HL-60/S4 treated with retinoic acid at 250 ng/mL for 4 days and 3 days (cell line): Measurements from ENCODE around the gene CD14.
"Not testable (repeated sequence)": the region's sequence is repeated elsewhere in the genome, so short reads cannot be mapped to it uniquely, and the experiment has no call there.

ENCODE experiments used
- in situ Hi-C: fragments of 300-500 bp; cut with MboI; formaldehyde crosslinking; loops from 2 replicates; pipeline ENCODE4 v1.7.0; 2022; ENCODE audit warnings: low sequenced_read_pairs

Gene CD14

DNA sequence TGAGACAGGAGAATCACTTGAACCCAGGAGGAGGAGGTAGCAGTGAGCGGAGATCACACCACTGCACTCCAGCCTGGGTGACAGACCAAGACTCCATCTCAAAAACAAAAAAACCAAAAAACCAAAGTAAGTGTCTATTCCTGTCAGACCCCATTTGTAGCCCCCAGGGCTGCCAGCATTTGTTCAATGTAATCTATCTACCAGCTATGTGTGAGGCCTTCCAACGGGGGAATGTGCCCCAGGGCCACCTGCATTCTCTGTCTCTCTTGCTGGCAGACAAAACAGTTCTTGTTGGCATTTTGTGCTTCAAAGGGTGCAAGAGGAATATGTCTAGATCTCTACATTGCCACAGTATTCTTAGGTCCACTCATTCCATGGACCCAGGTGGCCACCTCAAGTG lies 34.1 kb downstream of the CD14 start:
- in situ Hi-C loops, result no loop called here

DNA sequence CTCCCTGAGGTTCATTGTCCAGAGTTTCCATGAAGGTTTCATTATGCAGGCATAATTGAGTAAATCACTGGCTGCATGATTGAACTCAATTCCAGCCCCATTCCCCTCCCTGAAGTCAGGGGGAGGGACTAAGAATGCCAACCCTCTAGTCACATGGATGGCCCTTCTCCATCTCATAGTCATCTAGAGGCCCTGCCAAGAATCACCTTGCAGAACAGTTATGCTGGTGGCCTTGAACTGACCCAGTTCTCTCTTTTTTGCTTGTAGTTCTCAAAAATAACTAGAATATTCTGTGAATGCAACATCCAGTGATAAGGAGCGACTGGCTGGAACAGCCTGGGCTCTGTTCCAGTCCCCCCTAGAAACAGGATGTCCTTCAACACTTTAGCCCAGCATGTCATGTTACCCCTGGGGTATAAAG lies 36.6 kb downstream of the CD14 start:
- in situ Hi-C loops, result no loop called here

DNA sequence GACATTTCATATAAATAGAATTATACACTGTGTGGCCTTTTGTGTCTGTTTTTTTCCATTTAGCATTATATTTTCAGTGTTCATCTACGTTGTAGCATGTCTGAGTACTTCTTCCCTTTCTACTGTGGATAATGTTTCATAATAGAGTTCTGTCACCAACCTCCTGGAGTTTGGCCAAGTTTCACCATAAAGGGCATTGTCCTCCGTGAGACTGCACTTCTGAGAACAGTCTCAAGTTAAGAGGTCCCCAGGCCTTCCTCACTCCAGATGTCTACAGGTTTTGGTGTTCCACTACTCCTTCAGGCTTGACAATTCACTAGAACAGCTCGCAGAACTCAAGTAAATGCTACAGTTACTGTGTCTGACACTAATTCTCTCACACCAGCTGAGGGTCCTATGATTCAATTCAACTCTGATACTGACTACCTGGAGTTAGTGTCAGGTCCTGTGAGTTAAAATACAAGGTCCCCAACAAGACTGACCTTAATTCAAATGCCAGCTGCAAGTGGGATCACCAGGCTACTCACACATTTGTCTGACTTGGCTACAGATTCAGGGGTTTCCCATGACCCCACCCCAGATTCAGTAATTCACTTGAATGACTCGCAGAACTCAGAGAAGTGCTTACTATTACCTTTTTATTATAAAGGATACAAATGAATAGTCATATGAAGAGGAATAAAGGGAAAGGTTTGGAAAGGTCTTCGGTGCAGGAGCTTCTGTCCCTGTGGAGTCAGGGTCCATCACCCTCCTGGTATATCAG lies 37.3 kb downstream of the CD14 start:
- in situ Hi-C loops, result no loop called here

DNA sequence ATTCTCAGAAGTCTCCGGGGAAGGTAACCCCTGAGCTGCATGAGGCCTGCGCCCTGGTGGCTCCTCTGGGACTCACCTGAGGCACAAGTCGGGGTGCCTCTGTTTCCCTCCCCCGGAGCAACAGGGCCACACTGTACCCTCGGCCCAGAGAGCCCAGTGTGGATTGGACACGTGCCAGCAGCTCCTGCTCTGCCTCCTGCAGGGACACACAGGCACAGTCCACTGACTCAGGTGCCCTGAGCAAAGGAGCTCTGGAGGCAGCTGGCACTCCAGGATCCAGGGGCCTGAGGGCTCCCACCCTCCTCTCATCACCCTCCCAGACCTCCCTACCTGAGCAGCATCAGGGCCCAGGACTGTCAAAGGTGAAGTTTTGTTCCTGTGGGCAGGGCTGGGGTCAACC lies 38.8 kb downstream of the CD14 start:
- in situ Hi-C loops, result no loop called here

DNA sequence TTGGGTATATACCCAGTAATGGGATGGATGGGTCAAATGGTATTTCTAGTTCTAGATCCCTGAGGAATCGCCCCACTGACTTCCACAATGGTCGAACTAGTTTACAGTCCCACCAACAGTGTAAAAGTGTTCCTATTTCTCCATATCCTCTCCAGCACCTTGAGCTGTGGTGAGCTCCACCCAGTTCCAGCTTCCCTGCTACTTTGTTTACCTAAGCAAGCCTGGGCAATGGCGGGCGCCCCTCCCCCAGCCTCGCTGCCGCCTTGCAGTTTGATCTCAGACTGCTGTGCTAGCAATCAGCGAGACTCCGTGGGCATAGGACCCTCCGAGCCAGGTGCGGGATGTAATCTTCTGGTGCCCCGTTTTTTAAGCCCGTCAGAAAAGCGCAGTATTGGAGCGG lies 39.9 kb downstream of the CD14 start:
- in situ Hi-C loops, result not testable (repeated sequence)

DNA sequence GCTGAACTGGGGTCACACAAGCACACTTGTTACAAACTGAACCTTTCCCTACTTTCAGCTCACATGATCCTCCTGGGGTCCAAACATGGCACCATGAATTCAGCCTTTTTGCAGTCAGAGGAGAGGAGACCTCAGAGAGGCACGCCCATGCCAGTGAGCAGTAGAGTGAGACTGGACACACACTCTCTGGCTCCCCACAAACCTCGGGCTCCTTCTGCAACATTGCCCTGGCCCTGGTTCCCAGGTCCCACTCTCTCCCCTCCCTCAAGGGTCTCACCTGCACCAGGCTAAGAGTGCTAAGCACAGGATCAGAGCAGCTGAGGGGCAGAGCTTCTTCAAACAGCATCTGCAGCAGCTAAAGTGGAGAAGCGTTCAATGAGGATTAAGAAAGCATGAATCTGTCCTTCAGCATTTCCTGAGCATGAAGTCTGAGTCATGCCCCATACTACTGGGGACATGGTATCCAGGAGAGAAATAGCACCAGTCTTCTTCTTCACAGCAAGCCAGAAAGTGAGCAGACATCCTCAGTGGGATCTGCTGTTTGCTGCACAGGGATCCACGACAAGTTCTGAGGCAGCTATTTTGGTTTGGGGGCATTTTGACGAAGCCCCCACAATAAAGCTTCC lies 41.1 kb downstream of the CD14 start:
- in situ Hi-C loops, result no loop called here

DNA sequence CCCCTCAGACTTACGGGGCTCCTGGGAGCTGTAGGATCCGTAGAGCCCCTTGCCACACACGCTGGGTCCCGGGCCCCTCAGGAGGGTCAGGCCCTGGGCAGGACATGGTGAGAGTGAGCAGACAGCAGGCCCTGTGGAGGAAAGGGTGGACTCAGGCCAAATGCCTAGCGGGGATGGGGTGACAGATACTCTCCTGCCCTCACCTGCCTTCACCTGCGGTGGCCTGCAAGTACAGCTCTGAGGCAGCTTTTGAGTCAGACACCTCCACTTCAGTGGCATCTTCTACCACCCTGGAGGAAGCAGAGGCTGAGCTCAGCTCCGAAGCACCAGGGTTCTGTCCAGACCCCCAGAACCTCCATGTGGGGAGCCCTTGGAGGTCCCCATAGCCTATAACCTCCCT lies 42.1 kb downstream of the CD14 start:
- in situ Hi-C loops, result no loop called here

DNA sequence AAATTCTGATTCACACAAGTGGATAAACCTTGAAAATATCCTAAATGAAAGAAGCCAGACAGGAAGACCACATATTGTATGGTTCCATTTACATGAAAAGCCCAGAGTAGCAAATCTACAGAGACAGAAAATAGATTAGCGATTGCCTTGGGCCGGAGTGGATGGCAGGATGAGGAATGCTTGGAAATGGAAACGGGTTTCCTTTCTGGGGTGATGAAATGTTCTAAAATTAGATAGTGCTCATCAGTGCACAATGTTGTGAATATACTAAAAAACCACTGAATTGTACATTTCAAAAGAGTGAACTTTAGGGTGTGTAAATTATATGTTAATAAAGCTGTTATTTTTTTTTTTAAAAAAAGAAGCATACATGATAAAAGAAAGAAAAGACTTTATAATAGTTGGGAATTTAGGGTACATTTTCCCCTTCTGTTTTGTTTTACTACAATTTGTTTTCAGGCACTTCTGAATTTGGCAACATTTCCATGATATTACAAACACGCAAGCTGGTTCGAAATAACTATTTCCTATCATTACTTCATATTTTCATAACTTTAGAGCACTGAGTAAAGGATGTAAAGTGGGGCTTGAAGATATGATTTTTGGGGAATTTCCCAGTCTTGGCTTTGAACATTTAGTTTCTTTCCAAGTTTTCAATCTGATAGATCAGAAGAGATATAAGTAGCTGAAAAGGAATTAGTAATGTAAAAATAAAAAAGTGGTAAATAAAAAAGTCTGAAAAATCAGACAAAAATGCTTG lies 44.5 kb downstream of the CD14 start:
- in situ Hi-C loops, result no loop called here

DNA sequence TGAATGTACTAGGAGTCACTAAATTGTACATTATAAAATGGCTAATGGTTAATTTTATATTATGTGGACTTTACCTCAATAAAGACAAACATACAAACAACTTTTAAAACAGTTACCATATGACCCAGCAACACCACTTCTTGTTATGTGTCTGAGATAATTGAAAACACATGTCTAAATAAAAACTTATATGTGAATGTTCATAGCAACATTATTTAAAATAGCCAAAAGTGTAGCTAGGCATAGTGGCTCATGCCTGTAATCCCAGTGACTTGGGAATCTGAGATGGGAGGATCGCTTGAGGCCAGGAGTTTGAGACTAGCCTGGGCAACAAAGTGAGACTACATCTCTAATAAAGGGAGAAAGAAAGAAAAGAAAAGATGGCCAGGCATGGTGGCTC lies 45.5 kb downstream of the CD14 start:
- in situ Hi-C loops, result no loop called here
